NCI-H774 (cell line): Measurements from ENCODE around the gene HDAC11.
A peak's percentile ranks its signal among the peaks of the same experiment; 100 is the strongest.
"Not testable (repeated sequence)": the region's sequence is repeated elsewhere in the genome, so short reads cannot be mapped to it uniquely, and the experiment has no call there.

Experiments used
- DNase-seq: peaks from one replicate; lab custom pipeline; 2025; lab: John Stamatoyannopoulos, UW

The HDAC11 gene

GRCh38 chr3:13470894-13471574 is 9.1 kb upstream of the HDAC11 start:
- DNase-seq: peak; percentile 53

- DNase-seq: no peak
These were observed 7.8 kb upstream of the HDAC11 start for GRCh38 chr3:13472286-13472685.

- DNase-seq: no peak
These were observed 7.1 kb upstream of the HDAC11 start for GRCh38 chr3:13473020-13473419.

GRCh38 chr3:13474021-13474420 is 6.1 kb upstream of the HDAC11 start:
- DNase-seq: no peak

GRCh38 chr3:13474776-13475303 is 5.3 kb upstream of the HDAC11 start:
- no peak for DNase-seq

- no peak for DNase-seq
These were observed 4.1 kb upstream of the HDAC11 start for GRCh38 chr3:13475871-13476590.

- no peak for DNase-seq
These were observed 2.2 kb upstream of the HDAC11 start for GRCh38 chr3:13477943-13478342.

GRCh38 chr3:13479332-13479581 is 849 bp upstream of the HDAC11 start:
- DNase-seq: no peak

GRCh38 chr3:13480340-13481318 is 523 bp downstream of the HDAC11 start:
- no peak for DNase-seq

- DNase-seq: no peak
These were observed 2.1 kb downstream of the HDAC11 start for GRCh38 chr3:13482106-13482690.

GRCh38 chr3:13483286-13483685 is 3.2 kb downstream of the HDAC11 start:
- no peak for DNase-seq

- no peak for DNase-seq
These were observed 4.0 kb downstream of the HDAC11 start for GRCh38 chr3:13483988-13484695.

GRCh38 chr3:13484851-13485590 is 4.9 kb downstream of the HDAC11 start:
- DNase-seq: no peak

- not testable (repeated sequence) for DNase-seq
These were observed 5.8 kb downstream of the HDAC11 start for GRCh38 chr3:13485630-13486562.

- DNase-seq: no peak
These were observed 7.3 kb downstream of the HDAC11 start for GRCh38 chr3:13487403-13487802.

GRCh38 chr3:13491206-13491974 is 11.3 kb downstream of the HDAC11 start:
- no peak for DNase-seq

GRCh38 chr3:13492048-13492447 is 11.9 kb downstream of the HDAC11 start:
- no peak for DNase-seq

- DNase-seq: no peak
These were observed 13.1 kb downstream of the HDAC11 start for GRCh38 chr3:13492976-13493866.
